ENCODE measurements around the gene KSR1. TPM values are rescaled to one million over a fixed set of nuclear protein-coding genes. Genes with fewer than 3 reads are reported as not detected.

The KSR1 gene
- total RNA-seq (ENCODE audit: low replicate concordance), result 13.5 and 32.8 TPM in 2 replicates

GRCh38 chr17:27455914-27456680 lies at the start of gene KSR1:
KSR1 (plus strand) TSS chr17:27456448; CDS start chr17:27456644, 196 bp downstream.

GRCh38 chr17:27630607-27631410 lies 174.6 kb downstream of the KSR1 start, which contains the start of gene LGALS9:
LGALS9 (plus strand) TSS chr17:27631188; CDS start chr17:27631266, 78 bp downstream.

Other genes starting within 250 kb of the KSR1 start
- gene WSB1, start 162.3 kb upstream of the KSR1 start, total RNA-seq (ENCODE audit: low replicate concordance), result 119 and 153 TPM in 2 replicates
- 1.5 and 3.0 TPM in 2 replicates for gene LGALS9, start 174.7 kb downstream of the KSR1 start, total RNA-seq (ENCODE audit: low replicate concordance)